Activated CD4-positive, alpha-beta T cell treated with anti-CD3 and anti-CD28 coated beads, Interleukin-2, amount 10 ng/mL, durations not matched to agents 7 days and 5 days (primary cell): ENCODE measurements around the gene SLC39A11. TPM values are rescaled to one million over a fixed set of nuclear protein-coding genes. Genes with fewer than 3 reads are reported as not detected.

ENCODE experiments used
- CTCF ChIA-PET: fragments of 350-600 bp; sonication (Branson Sonifier 250); formaldehyde crosslinking; loops from one replicate; lab custom pipeline; 2021; ENCODE audit warnings: antibody characterized with exemption; lab: Charles Lee
- POLR2A ChIA-PET: fragments of 350-600 bp; sonication (Branson Sonifier 250); formaldehyde crosslinking; loops from one replicate; lab custom pipeline; 2021; ENCODE audit warnings: antibody characterized with exemption; lab: Charles Lee
- DNase-seq: peaks from one replicate; pipeline ENCODE4 v3.0.0-alpha.2; 2020
- H3K27ac Mint-ChIP-seq: one replicate; pipeline ENCODE4 v1.8.0; 2021; ENCODE audit warnings: mild to moderate bottlenecking, moderate library complexity, mixed read lengths
- H3K27me3 Mint-ChIP-seq: one replicate; pipeline ENCODE4 v1.8.0; 2021; ENCODE audit warnings: mixed read lengths
- H3K36me3 Mint-ChIP-seq: one replicate; pipeline ENCODE4 v1.8.0; 2021; ENCODE audit warnings: low read depth, mixed read lengths
- H3K4me1 Mint-ChIP-seq: one replicate; pipeline ENCODE4 v1.8.0; 2021; ENCODE audit warnings: mixed read lengths
- H3K4me3 Mint-ChIP-seq: one replicate; pipeline ENCODE4 v1.8.0; 2021; ENCODE audit warnings: mild to moderate bottlenecking, moderate library complexity, mixed read lengths
- H3K9me3 Mint-ChIP-seq: one replicate; pipeline ENCODE4 v1.8.0; 2021; ENCODE audit warnings: mixed read lengths
- total RNA-seq, 2 experiments: library from RNA; stranded (reverse); gene quantifications; one replicate each; pipeline ENCODE4 v1.2.3, GENCODE V29; 2021

The SLC39A11 gene
- total RNA-seq, 2 experiments from 2014 or later = 19.5 to 23.4 TPM

DNA sequence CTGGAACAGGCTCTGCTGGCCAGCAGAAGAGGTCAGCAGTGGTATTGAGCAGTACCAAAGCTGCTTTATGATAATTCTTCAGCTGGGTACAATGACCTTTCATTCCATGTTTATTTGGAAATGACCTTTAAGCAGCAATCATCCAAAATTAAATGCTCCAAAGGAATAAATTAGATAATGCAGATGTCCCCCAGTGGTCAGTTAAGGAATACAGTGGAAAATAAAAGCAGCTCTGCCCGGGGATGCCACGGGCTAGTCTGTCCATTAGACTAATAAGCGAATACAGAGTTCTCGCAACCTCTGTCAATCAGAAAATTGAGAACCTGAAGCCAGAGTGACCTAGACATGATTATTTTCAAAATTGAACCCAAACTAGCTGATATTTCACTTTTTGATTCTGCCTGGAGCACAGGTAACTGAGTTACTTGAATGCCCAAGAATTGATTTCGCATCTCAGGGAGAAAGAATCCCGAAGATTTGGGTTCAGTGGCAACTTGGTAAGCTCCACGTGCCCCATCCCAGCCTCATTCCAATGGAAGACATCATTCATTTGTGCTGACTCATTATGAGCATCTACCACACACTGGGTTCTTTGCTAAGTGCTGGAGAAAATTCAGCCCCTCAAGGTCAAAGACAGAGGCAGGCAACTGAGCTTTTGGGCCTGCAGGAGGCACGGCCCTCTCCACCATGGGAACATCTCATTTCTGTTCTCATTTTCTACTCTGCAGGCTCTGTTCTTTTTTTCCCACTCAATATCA lies 34.4 kb upstream of the SLC39A11 start:
- no peak for DNase-seq
- no peak overlapping the region for H3K4me3 Mint-ChIP-seq
- H3K4me1 Mint-ChIP-seq = no peaks in the 10 kb centered on the region
- ChIA-PET POLR2A (no interaction called here), CTCF (interaction anchor here (0.7 to 1.3 kb wide), 3 partner anchors 12 to 83 kb away, joined by 3 read pairs; no protein-coding TSS in a partner anchor)
- no peak overlapping the region for H3K27ac Mint-ChIP-seq
- no peaks in the 10 kb centered on the region for H3K36me3 Mint-ChIP-seq
- H3K27me3 Mint-ChIP-seq = no peaks in the 10 kb centered on the region
- no peaks in the 10 kb centered on the region for H3K9me3 Mint-ChIP-seq

GRCh38 chr17:73123606-73124320 lies 31.3 kb upstream of the SLC39A11 start:
- Mint-ChIP-seq H3K4me1 (no peaks in the 10 kb centered on the region), H3K9me3 (no peaks in the 10 kb centered on the region), H3K4me3 (no peak overlapping the region), H3K36me3 (no peaks in the 10 kb centered on the region), H3K27me3 (no peaks in the 10 kb centered on the region), H3K27ac (no peak overlapping the region)
- no peak for DNase-seq
- ChIA-PET CTCF (interaction anchor here (0.8 kb wide), 1 partner anchor 23 kb away, joined by 3 read pairs; no protein-coding TSS in a partner anchor), POLR2A (no interaction called here)

GRCh38 chr17:73122953-73123605 lies 30.6 kb upstream of the SLC39A11 start:
- POLR2A ChIA-PET = no interaction called here

DNA sequence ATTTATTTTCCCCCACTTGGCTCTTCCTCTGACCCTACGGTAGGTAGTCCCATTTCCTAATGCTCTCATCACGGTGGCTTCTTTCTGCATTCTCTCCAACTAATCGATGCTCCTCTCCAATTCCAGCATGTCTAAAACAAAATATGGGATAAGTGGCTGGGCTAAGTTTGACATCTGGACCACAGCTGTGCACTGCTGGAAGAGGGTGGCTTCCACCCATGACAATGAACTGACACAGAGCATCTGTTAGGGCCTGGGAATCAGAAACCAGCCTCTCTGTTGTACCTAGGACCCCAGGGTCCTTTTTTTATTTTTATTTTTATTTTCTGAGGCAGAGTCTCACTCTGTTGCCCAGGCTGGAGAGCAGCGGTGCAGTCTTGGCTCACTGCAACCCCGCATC lies 29.0 kb upstream of the SLC39A11 start:
- Mint-ChIP-seq H3K36me3 (no peaks in the 10 kb centered on the region), H3K27ac (no peak overlapping the region), H3K4me3 (no peak overlapping the region), H3K27me3 (no peaks in the 10 kb centered on the region), H3K9me3 (no peaks in the 10 kb centered on the region), H3K4me1 (no peaks in the 10 kb centered on the region)
- DNase-seq = no peak
- ChIA-PET CTCF (interaction anchor here (0.5 kb wide), 1 partner anchor 9 kb away, joined by 3 read pairs; no protein-coding TSS in a partner anchor), POLR2A (no interaction called here)

More at GRCh38 chr17:73122953-73123605, 30.6 kb upstream of the SLC39A11 start:
- no peaks in the 10 kb centered on the region for H3K36me3 Mint-ChIP-seq
- no peak overlapping the region for H3K4me3 Mint-ChIP-seq
- no peaks in the 10 kb centered on the region for H3K4me1 Mint-ChIP-seq
- CTCF ChIA-PET = interaction anchor here (1.1 kb wide), 1 partner anchor 10 kb away, joined by 6 read pairs; no protein-coding TSS in a partner anchor
- no peak overlapping the region for H3K27ac Mint-ChIP-seq
- H3K9me3 Mint-ChIP-seq = no peaks in the 10 kb centered on the region
- DNase-seq = no peak
- H3K27me3 Mint-ChIP-seq = no peaks in the 10 kb centered on the region

GRCh38 chr17:73119631-73120030 lies 27.1 kb upstream of the SLC39A11 start:
- no peak overlapping the region for H3K27ac Mint-ChIP-seq
- ChIA-PET POLR2A (no interaction called here), CTCF (no interaction called here)

DNA sequence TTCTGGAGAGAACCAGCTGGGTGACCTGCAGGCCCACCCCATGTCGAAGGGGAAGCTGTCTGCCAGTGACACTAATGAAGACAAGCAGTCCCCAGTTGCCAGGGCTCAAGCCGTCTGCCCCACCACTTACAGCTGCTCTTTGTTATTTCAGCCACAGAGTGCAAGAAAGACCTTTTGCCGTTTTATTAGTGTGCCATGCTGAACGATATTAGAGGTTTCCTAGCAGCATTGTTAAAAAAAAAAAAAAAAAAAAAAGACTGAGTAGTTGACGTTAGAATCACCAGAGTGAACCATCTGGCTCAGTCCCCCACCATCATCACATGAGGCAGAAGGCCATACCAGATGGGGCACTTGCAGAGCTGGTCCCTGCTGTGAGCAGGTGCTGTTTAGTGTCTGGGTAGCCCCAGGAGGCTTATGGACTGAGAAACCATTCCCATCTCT lies 26.5 kb upstream of the SLC39A11 start:
- Mint-ChIP-seq H3K27ac (no peak overlapping the region), H3K27me3 (no peaks in the 10 kb centered on the region), H3K4me3 (no peak overlapping the region), H3K9me3 (no peaks in the 10 kb centered on the region), H3K4me1 (no peaks in the 10 kb centered on the region), H3K36me3 (no peaks in the 10 kb centered on the region)
- no peak for DNase-seq
- ChIA-PET POLR2A (no interaction called here), CTCF (no interaction called here)

More at GRCh38 chr17:73119631-73120030, 27.1 kb upstream of the SLC39A11 start:
- H3K9me3 Mint-ChIP-seq = no peaks in the 10 kb centered on the region
- no peaks in the 10 kb centered on the region for H3K27me3 Mint-ChIP-seq
- no peak overlapping the region for H3K4me3 Mint-ChIP-seq
- no peaks in the 10 kb centered on the region for H3K4me1 Mint-ChIP-seq
- no peaks in the 10 kb centered on the region for H3K36me3 Mint-ChIP-seq
- no peak for DNase-seq

DNA sequence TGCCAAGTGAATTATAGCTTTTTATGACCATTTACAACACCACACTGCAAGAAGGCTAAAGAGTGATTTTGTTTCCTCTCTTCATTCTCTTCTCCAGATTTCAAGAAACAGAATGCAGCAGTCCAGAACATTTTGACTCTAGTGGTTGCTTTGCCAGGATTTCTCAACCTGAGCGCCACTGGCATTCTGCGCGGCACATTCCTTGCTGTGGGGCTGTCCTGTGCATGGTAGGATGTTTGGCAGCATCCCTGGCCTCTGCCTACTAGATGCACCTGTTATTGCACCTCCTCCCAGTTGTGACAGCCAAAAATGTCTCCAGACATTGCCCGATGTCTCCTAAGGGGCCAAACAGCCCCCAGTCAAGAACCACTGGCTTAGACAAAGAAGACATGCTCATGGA lies 25.7 kb upstream of the SLC39A11 start:
- Mint-ChIP-seq H3K27me3 (no peaks in the 10 kb centered on the region), H3K4me1 (no peaks in the 10 kb centered on the region), H3K27ac (no peak overlapping the region), H3K4me3 (no peak overlapping the region), H3K9me3 (no peaks in the 10 kb centered on the region), H3K36me3 (no peaks in the 10 kb centered on the region)
- ChIA-PET CTCF (no interaction called here), POLR2A (no interaction called here)
- no peak for DNase-seq

GRCh38 chr17:73112246-73112645 lies 19.8 kb upstream of the SLC39A11 start:
- Mint-ChIP-seq H3K4me1 (no peaks in the 10 kb centered on the region), H3K27ac (no peak overlapping the region), H3K4me3 (no peak overlapping the region), H3K27me3 (no peaks in the 10 kb centered on the region), H3K9me3 (no peaks in the 10 kb centered on the region), H3K36me3 (no peaks in the 10 kb centered on the region)
- ChIA-PET CTCF (interaction anchor here (0.7 kb wide), 1 partner anchor 9 kb away, joined by 3 read pairs; no protein-coding TSS in a partner anchor), POLR2A (no interaction called here)
- DNase-seq = no peak

DNA sequence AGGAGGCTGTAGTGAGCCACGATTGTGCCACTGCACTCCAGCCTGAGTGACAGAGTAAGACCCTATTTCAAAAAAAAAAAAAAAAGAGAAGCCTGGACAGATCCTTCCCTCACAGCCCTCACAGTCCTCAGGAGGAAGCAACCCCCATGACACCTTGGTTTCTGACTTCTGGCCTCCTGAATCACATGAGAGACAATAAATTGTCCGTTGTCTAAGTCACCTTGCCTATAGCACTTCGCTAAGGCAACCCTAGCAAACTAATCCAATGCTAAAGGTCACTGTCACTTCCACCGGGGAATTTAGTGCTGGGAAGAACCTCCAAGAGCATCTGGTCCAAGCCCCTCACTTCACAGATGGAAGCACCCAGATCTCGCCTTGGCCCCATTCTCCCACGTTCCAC lies 18.9 kb upstream of the SLC39A11 start:
- H3K27me3 Mint-ChIP-seq = no peaks in the 10 kb centered on the region
- POLR2A ChIA-PET = no interaction called here
- DNase-seq = no peak
- no peak overlapping the region for H3K27ac Mint-ChIP-seq
- H3K4me3 Mint-ChIP-seq = no peak overlapping the region
- CTCF ChIA-PET = no interaction called here
- no peaks in the 10 kb centered on the region for H3K36me3 Mint-ChIP-seq
- H3K4me1 Mint-ChIP-seq = no peaks in the 10 kb centered on the region
- H3K9me3 Mint-ChIP-seq = no peaks in the 10 kb centered on the region

DNA sequence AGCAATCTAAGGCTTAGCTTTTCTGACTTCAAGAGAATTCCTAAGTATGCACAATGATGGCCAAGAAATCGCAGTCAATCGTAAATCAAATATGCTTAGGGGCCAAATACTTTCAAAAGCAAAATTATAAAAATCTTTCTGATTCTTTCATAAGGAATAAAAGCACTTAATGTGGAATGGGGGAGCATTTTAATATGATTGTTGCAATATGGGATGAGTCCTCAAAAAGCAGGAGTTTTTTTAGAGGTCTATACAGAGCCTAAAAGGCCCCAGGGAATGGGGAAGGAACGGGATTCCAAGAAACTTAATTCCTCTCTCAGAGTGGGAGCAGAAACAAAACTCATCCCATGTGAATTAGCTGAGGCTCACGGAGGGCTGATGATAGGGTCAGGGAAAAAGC lies 14.7 kb upstream of the SLC39A11 start:
- H3K27me3 Mint-ChIP-seq = no peaks in the 10 kb centered on the region
- ChIA-PET CTCF (no interaction called here), POLR2A (no interaction called here)
- H3K4me3 Mint-ChIP-seq = no peak overlapping the region
- no peak for DNase-seq
- no peaks in the 10 kb centered on the region for H3K9me3 Mint-ChIP-seq
- no peaks in the 10 kb centered on the region for H3K36me3 Mint-ChIP-seq
- no peak overlapping the region for H3K27ac Mint-ChIP-seq
- H3K4me1 Mint-ChIP-seq = no peaks in the 10 kb centered on the region

DNA sequence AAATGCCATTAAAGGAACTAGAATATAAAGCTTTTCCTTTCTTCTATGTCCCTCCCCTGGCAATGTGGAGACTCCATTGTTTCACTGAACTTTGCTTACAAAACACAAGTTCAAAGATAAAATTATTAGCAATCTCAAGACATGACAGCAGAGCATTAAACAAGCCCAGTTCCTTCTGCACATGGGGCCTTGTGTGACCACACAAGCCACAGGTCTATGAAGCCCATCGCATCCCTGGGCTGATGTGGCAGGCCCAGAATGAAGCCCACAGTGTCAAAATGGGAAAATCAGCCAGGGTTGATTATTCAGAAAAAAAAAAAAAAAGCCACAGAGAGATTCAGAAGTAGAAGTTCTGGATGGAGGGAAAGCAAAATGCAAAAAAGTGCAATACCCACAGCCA lies 12.9 kb upstream of the SLC39A11 start:
- no peaks in the 10 kb centered on the region for H3K27me3 Mint-ChIP-seq
- POLR2A ChIA-PET = no interaction called here
- H3K9me3 Mint-ChIP-seq = no peaks in the 10 kb centered on the region
- H3K4me3 Mint-ChIP-seq = no peak overlapping the region
- no peak overlapping the region for H3K27ac Mint-ChIP-seq
- no peaks in the 10 kb centered on the region for H3K4me1 Mint-ChIP-seq
- CTCF ChIA-PET = interaction anchor here (0.6 kb wide), 3 partner anchors 28 to 929 kb away, joined by 3 to 4 read pairs (median 4); no protein-coding TSS in a partner anchor
- H3K36me3 Mint-ChIP-seq = no peaks in the 10 kb centered on the region
- DNase-seq = no peak

GRCh38 chr17:73104450-73104849 lies 12.0 kb upstream of the SLC39A11 start:
- Mint-ChIP-seq H3K9me3 (no peaks in the 10 kb centered on the region), H3K36me3 (no peaks in the 10 kb centered on the region), H3K27me3 (peaks cover under 1% of the 10 kb centered on the region), H3K27ac (no peak overlapping the region), H3K4me1 (no peaks in the 10 kb centered on the region), H3K4me3 (no peak overlapping the region)
- ChIA-PET POLR2A (no interaction called here), CTCF (no interaction called here)
- DNase-seq = no peak
